Measurements from ENCODE around the gene B9D1. TPM values are rescaled to one million over a fixed set of nuclear protein-coding genes. Genes with fewer than 3 reads are reported as not detected.

B9D1 gene
- total and polyA plus RNA-seq, 2 of the 13 experiments (the other 11 are each of a cell fraction or from before 2014, with no cell fraction given) = 27.7 to 31.1 TPM

GRCh38 chr17:19390951-19391350 lies 28.4 kb upstream of the B9D1 start:
- WGBS (ENCODE audit: low lambda C conversion rate) = 54% methylated on average over 2 of the region's 2 CpGs
- ATAC-seq (no peak), FAIRE-seq (no peak), DNase-seq (ENCODE audit: low spot score) (no peak)
- Histone ChIP-seq H3K79me2 (ENCODE audit: insufficient read depth, low read length) (no peaks in the 10 kb centered on the region), H3K27me3 (ENCODE audit: control insufficient read depth in 1 of 2, insufficient read depth in 2 of 2, low read length in 2 of 2) (peaks cover 0 to 20% of the 10 kb centered on the region in 2 experiments; a peak in 2 of 5 replicates), H4K20me1 (ENCODE audit: insufficient read depth, low read length) (no peaks in the 10 kb centered on the region), H3K4me1 (ENCODE audit: insufficient read depth, low read length) (peaks cover 22% of the 10 kb centered on the region), H3K27ac (ENCODE audit: extremely low read length, insufficient read depth, low read length) (no peak overlapping the region), H3K4me3 (replicated peaks in 1 of 3; ENCODE audit: insufficient read depth in 1 of 3, low read depth in 2 of 3, low read length in 3 of 3) (no peak overlapping the region), H3K4me2 (ENCODE audit: low read depth, low read length) (no peak overlapping the region), H2AFZ (ENCODE audit: low read length) (no peak overlapping the region), H3K9me3 (ENCODE audit: low read length) (no peaks in the 10 kb centered on the region), H3K36me3 (replicated peaks in 1 of 2; ENCODE audit: control insufficient read depth in 1 of 2, insufficient read depth in 2 of 2, low read length in 2 of 2) (no peaks in the 10 kb centered on the region), H3K9ac (ENCODE audit: insufficient read depth, low read depth, low read length) (no peak overlapping the region)
- ChIA-PET POLR2A (interaction anchor here (1.5 kb wide), 1 partner anchor 13 kb away, joined by 6 read pairs; the partner anchor contains the start of gene MAPK7), CTCF (ENCODE audit: low intra/inter-chr PET ratio, low total read pairs) (no interaction called here)
- in situ Hi-C loops (cut with HindIII; ENCODE audit: extremely low pct_ligation_motif_present, low pct_unique_long_range_greater_than_20kb) = no loop called here
- BruUV-seq (replicated peaks) = no TSS peak
- intact Hi-C loops (cut with micrococcal nuclease; ENCODE audit: unreplicated experiment) = no loop called here
- TF ChIP-seq ATF6 (CRISPR knock-in tag; conservative IDR thresholded peaks at IDR 0.05) (no peak), FOXK2 (IDR thresholded peaks at IDR 0.05) (no peak), ZNF282 (IDR thresholded peaks at IDR 0.05; ENCODE audit: partially characterized antibody) (no peak), ZNF512B (CRISPR knock-in tag; IDR thresholded peaks at IDR 0.05; ENCODE audit: borderline replicate concordance) (no peak), GLMP (CRISPR knock-in tag; IDR thresholded peaks at IDR 0.05; ENCODE audit: borderline replicate concordance) (no peak)
